Measurements from ENCODE around the gene PODXL2. TPM values are rescaled to one million over a fixed set of nuclear protein-coding genes. Genes with fewer than 3 reads are reported as not detected.

The PODXL2 gene
- polyA plus RNA-seq, 1 experiment, result 3.4 TPM

DNA sequence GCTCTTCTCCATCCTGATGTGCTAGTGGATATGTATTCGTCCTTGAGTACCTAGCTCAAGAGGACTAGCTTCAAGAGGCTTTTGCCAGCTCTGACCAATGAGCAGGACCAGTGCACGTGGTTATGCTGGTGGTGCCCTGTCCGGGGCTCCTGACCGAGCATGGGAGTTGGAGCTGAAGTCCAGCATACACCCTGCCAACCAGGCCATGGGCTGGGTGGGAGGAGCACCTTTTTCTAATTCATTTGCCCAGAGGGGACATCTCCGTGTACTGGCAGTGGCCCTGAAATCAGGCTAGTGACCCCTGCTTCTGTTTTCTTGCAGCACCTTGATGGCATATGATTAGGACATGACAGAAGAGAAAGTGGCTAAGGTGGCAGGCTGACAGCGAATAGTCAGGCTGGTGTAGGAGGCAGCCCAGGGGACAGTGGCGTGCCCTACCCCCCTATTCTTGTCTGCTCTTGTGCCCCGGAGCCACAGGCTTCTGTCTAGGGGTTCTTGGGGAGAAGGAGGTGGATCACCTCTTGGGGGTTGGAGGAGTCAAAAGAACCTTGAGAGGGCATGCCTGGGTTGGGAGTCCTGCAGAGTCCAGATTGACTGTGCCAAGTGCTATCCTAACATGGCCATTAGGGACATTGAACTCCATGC lies 16.5 kb downstream of the PODXL2 start:
- DNase-seq (ENCODE audit: low read depth), result no peak
- TF ChIP-seq, protein P1, sequence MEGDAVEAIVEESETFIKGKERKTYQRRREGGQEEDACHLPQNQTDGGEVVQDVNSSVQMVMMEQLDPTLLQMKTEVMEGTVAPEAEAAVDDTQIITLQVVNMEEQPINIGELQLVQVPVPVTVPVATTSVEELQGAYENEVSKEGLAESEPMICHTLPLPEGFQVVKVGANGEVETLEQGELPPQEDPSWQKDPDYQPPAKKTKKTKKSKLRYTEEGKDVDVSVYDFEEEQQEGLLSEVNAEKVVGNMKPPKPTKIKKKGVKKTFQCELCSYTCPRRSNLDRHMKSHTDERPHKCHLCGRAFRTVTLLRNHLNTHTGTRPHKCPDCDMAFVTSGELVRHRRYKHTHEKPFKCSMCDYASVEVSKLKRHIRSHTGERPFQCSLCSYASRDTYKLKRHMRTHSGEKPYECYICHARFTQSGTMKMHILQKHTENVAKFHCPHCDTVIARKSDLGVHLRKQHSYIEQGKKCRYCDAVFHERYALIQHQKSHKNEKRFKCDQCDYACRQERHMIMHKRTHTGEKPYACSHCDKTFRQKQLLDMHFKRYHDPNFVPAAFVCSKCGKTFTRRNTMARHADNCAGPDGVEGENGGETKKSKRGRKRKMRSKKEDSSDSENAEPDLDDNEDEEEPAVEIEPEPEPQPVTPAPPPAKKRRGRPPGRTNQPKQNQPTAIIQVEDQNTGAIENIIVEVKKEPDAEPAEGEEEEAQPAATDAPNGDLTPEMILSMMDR (IDR thresholded peaks at IDR 0.05; ENCODE audit: insufficient read depth, low read depth, low read length), result no peak
- Histone ChIP-seq H3K27me3 (ENCODE audit: control insufficient read depth, insufficient read depth, low read length) (peaks cover 3% of the 10 kb centered on the region), H3K36me3 (ENCODE audit: control insufficient read depth, insufficient read depth, low read length) (no peaks in the 10 kb centered on the region), H3K4me3 (ENCODE audit: low read depth, low read length) (no peak overlapping the region)
- POLR2A ChIA-PET, result no interaction called here
- CTCF ChIA-PET, result no interaction called here

DNA sequence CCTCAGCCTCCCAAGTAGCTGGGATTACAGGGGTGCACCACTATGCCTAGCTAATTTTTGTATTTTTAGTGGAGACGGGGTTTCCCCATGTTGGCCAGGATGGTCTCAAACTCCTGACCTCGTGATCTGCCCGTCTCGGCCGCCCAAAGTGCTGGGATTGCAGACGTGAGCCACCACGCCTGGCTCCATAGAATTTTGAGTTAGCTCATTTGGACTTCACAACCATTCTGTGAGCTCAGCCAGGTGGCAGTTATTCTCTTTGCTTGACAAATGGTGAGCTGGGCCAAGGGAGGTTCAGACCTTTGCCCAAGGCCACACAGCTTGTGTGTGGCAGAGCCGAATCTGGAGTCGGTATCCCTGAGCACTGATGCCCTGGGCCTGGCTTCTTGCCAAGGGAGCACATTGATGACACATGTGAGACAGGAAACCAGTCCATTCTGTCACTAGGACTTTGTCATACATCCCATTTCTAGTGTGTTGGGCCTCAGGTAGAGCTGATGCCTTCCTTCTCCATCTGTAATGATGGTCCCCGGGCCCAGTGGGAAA lies 17.6 kb downstream of the PODXL2 start:
- Histone ChIP-seq H3K36me3 (ENCODE audit: control insufficient read depth, insufficient read depth, low read length) (no peaks in the 10 kb centered on the region), H3K4me3 (ENCODE audit: low read depth, low read length) (no peak overlapping the region), H3K27me3 (ENCODE audit: control insufficient read depth, insufficient read depth, low read length) (peaks cover 3% of the 10 kb centered on the region)
- DNase-seq (ENCODE audit: low read depth), result no peak
- CTCF ChIA-PET, result interaction anchor here (1.0 to 2.1 kb wide), 3 partner anchors 11 to 487 kb away, joined by 3 to 10 read pairs (median 4); no protein-coding TSS in a partner anchor
- POLR2A ChIA-PET, result no interaction called here
- TF ChIP-seq, protein P1 (IDR thresholded peaks at IDR 0.05; ENCODE audit: insufficient read depth, low read depth, low read length), result no peak

DNA sequence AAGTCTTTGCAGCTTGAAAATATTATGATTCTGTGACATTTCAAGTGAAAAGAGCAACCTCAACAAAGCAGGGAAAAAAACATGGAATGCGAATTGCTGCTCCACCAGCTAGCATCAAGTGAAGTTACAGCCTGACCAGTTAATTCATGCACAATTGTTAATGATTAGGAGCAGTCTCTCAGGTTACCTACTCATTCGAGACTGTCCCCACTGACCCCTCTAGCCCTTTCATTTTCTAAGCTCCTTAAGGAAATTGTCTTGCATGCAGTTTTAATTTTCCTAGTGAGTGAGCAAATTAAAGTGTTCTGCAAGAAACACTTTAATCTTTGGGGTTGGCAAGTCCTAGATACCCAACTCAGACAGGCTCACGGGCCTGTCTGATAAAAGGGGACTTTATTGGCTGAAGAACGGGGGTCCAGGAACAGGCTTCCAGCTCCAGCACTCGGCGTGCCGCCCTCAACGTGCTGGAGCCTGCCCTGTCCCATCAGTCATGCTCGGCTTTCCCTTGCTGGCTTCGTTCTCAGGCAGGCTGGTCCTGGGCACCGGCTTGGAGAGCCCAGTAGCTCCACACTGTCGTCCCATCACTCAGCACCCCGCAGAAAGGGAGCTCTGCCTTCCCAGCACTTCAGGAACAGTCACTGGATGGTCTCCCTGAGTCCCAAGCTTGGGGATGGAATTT lies 18.3 kb downstream of the PODXL2 start:
- H3K36me3 ChIP-seq (ENCODE audit: control insufficient read depth, insufficient read depth, low read length), result no peaks in the 10 kb centered on the region
- ChIA-PET CTCF (interaction anchor here (1.0 to 2.1 kb wide), 5 partner anchors 12 to 486 kb away, joined by 3 to 10 read pairs (median 4); no protein-coding TSS in a partner anchor), POLR2A (interaction anchor here (0.6 kb wide), 1 partner anchor 233 kb away, joined by 8 read pairs; no protein-coding TSS in a partner anchor)
- H3K27me3 ChIP-seq (ENCODE audit: control insufficient read depth, insufficient read depth, low read length), result peaks cover 3% of the 10 kb centered on the region
- no peak overlapping the region for H3K4me3 ChIP-seq (ENCODE audit: low read depth, low read length)
- no peak for DNase-seq (ENCODE audit: low read depth)
- TF ChIP-seq, protein P1 (IDR thresholded peaks at IDR 0.05; ENCODE audit: insufficient read depth, low read depth, low read length), result no peak

DNA sequence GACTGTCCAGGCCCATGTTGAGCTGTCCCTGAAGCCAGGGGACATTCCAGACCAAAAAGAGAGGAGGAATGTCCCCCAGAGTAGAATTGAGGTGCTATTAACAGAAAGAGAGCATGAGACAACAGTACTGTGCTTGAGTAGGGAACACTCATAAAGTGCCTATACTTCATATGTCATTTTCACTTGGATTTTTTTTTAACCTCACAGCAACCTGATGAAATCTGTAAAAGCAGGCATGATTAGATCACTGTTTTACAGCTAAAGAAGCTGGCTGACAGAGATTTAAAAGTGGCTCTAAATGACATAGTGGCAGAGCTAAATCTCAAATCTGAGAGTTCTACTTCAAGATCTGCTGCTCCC lies 18.8 kb downstream of the PODXL2 start:
- CTCF ChIA-PET, result interaction anchor here (1.2 to 2.1 kb wide), 4 partner anchors 12 to 323 kb away, joined by 3 to 10 read pairs (median 4); no protein-coding TSS in a partner anchor
- Histone ChIP-seq H3K36me3 (ENCODE audit: control insufficient read depth, insufficient read depth, low read length) (no peaks in the 10 kb centered on the region), H3K4me3 (ENCODE audit: low read depth, low read length) (no peak overlapping the region), H3K27me3 (ENCODE audit: control insufficient read depth, insufficient read depth, low read length) (peaks cover 3% of the 10 kb centered on the region)
- TF ChIP-seq, protein P1 (IDR thresholded peaks at IDR 0.05; ENCODE audit: insufficient read depth, low read depth, low read length), result no peak
- POLR2A ChIA-PET, result no interaction called here
- DNase-seq (ENCODE audit: low read depth), result no peak

DNA sequence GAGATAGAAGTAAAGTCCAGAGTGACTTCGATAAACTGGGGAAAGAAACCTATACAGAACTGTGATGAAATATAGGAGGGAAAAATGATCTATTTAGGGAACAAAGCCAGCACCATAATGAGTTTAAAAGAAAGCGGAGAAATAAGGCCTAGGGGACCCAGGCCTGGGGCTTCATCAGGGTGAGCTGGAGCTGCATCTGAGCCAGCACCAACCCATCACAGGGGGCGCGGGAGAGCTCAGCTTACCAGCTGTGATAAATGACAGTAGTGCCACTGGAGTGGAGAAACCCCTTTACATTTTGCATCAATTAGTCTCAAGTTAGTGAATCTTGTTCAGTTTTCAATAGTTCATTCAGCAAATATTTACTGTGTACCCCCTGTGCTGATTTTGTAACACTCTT lies 21.3 kb downstream of the PODXL2 start:
- POLR2A ChIA-PET, result no interaction called here
- DNase-seq (ENCODE audit: low read depth), result no peak
- Histone ChIP-seq H3K4me3 (ENCODE audit: low read depth, low read length) (no peak overlapping the region), H3K36me3 (ENCODE audit: control insufficient read depth, insufficient read depth, low read length) (no peaks in the 10 kb centered on the region), H3K27me3 (ENCODE audit: control insufficient read depth, insufficient read depth, low read length) (peaks cover 4% of the 10 kb centered on the region; the same call in 1 of the 2 replicates)
- CTCF ChIA-PET, result interaction anchor here (1.8 to 4.1 kb wide), 4 partner anchors 182 to 321 kb away, joined by 4 to 50 read pairs (median 22); no protein-coding TSS in a partner anchor
- TF ChIP-seq, protein P1 (IDR thresholded peaks at IDR 0.05; ENCODE audit: insufficient read depth, low read depth, low read length), result no peak
